ENCODE results near the gene IFT74. TPM values are rescaled to one million over a fixed set of nuclear protein-coding genes. Genes with fewer than 3 reads are reported as not detected.
A peak's percentile ranks its signal among the peaks of the same experiment; 100 is the strongest.

Gene IFT74
- total RNA-seq: 10 to 100 TPM; 10.9 to 11.2 TPM

- POLR2A ChIA-PET: interaction anchor here (0.6 to 2.8 kb wide), 3 partner anchors 9 to 63 kb away, joined by 3 to 20 read pairs (median 13); partner anchors contain the start of genes CAAP1 and PLAA
- Mint-ChIP-seq H3K4me3 (peak within 1 kb of the TSS; percentile 85), H3K36me3 (no peaks in the 10 kb centered on the region), H3K4me1 (ENCODE audit: low read depth) (peaks cover 26% of the 10 kb centered on the region), H3K27me3 (no peaks in the 10 kb centered on the region), H3K27ac (peak within 1 kb of the TSS; percentile 86), H3K9me3 (no peaks in the 10 kb centered on the region)
- peak; percentile 96 for DNase-seq
- CTCF ChIA-PET: no interaction called here
- intact Hi-C loops (cut with micrococcal nuclease): loop anchor here (1.0 kb wide), 3 partner anchors 9 to 617 kb away; partner anchors contain the start of genes C9orf72, CAAP1 and PLAA
Observed at GRCh38 chr9:26955921-26956859, at the start of gene IFT74. TSS of gene IFT74 (plus strand) at chr9:26956412. CDS start at chr9:26961968, 5,556 bp downstream.

GRCh38 chr9:26913138-26913668 is 43.0 kb upstream of the IFT74 start:
- CTCF ChIA-PET: interaction anchor here (0.6 kb wide), 1 partner anchor 44 kb away, joined by 5 read pairs; no protein-coding TSS in a partner anchor
- H3K27me3 Mint-ChIP-seq: no peaks in the 10 kb centered on the region

DNA sequence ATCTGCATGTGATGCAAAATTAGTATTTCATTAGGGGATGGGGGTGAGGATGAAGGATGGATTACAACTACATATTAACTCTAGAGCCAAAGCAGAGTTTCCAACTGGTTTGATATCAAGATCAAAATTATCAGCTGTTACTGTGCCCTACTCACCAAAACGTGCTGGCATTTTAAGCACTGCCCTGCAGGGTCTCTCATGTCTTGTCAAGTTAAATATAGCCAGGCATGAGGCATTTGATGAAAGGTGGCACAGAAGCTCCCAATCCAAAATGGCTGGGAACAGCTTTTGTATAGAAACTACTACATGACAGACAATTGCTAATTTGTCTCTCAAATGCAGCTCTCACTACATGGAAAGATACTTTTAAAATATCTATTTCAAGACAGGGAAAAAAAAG is 36.5 kb upstream of the IFT74 start:
- Mint-ChIP-seq H3K4me1 (ENCODE audit: low read depth) (no peaks in the 10 kb centered on the region), H3K9me3 (no peaks in the 10 kb centered on the region), H3K36me3 (peaks cover 61% of the 10 kb centered on the region), H3K27me3 (no peaks in the 10 kb centered on the region), H3K27ac (no peak overlapping the region), H3K4me3 (no peak overlapping the region)
- POLR2A ChIA-PET: no interaction called here
- intact Hi-C loops (cut with micrococcal nuclease): no loop called here
- CTCF ChIA-PET: no interaction called here
- no peak for DNase-seq

More at GRCh38 chr9:26913138-26913668, 43.0 kb upstream of the IFT74 start:
- Mint-ChIP-seq H3K36me3 (peaks cover 34% of the 10 kb centered on the region), H3K27ac (no peak overlapping the region), H3K9me3 (no peaks in the 10 kb centered on the region), H3K4me3 (no peak overlapping the region), H3K4me1 (ENCODE audit: low read depth) (no peaks in the 10 kb centered on the region)
- DNase-seq: no peak
- intact Hi-C loops (cut with micrococcal nuclease): no loop called here
- POLR2A ChIA-PET: no interaction called here

DNA sequence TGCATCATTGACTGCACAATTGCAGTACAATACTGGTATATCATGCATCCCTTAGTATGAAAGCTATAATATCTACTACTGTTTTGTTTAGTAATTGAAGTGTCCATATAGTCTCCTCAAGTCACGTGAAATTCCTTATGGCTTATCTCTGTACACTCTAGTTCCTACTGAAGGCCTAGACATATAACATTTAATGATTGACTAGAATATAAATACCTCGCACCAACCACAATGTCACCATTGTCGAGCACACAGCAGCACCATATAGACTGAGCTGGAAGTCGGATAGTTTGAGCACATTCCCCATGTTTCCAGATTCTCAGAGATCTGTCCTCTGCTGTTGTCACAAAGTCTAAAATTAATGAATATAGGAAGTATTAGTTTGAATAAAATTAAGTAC is 30.6 kb upstream of the IFT74 start:
- no peaks in the 10 kb centered on the region for H3K9me3 Mint-ChIP-seq
- ChIA-PET CTCF (no interaction called here), POLR2A (no interaction called here)
- H3K27me3 Mint-ChIP-seq: no peaks in the 10 kb centered on the region
- H3K4me3 Mint-ChIP-seq: no peak overlapping the region
- peaks cover 50% of the 10 kb centered on the region for H3K36me3 Mint-ChIP-seq
- H3K4me1 Mint-ChIP-seq (ENCODE audit: low read depth): no peaks in the 10 kb centered on the region
- H3K27ac Mint-ChIP-seq: no peak overlapping the region
- no peak for DNase-seq
- intact Hi-C loops (cut with micrococcal nuclease): no loop called here

DNA sequence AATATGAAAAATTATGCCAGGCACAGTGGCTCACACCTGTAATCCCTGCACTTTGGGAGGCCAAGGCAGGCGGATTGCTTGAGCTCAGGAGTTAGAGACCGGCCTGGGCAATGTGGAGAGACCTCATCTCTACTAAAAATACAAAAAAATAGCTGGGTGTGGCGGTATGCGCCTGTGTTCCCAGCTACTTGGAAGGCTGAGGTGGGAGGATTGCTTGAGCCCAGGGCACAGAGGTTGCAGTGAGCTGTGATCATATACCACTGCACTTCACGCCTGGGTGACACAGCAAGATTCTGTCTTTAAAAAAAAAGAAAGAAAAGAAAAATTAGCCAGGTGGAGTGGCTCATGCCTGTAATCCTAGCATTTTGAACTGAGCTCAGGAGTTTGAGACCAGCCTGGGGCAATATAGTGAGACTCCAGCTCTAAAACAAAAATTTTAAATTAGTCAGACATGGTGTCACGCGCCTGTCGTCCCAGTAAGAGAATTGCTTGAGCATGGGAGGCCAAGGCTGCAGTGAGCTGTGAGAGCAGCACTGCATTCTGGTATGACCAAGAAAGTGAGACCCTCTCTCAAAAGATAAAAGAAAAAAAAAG is 27.2 kb upstream of the IFT74 start:
- no peak for DNase-seq
- Mint-ChIP-seq H3K4me1 (ENCODE audit: low read depth) (no peaks in the 10 kb centered on the region), H3K4me3 (no peak overlapping the region), H3K9me3 (no peaks in the 10 kb centered on the region), H3K36me3 (peaks cover 35% of the 10 kb centered on the region), H3K27ac (no peak overlapping the region), H3K27me3 (no peaks in the 10 kb centered on the region)
- ChIA-PET POLR2A (interaction anchor here (0.6 to 1.4 kb wide), 2 partner anchors 18 to 1311 kb away, joined by 3 to 4 read pairs; partner anchors contain the start of gene PLAA), CTCF (no interaction called here)
- intact Hi-C loops (cut with micrococcal nuclease): no loop called here

DNA sequence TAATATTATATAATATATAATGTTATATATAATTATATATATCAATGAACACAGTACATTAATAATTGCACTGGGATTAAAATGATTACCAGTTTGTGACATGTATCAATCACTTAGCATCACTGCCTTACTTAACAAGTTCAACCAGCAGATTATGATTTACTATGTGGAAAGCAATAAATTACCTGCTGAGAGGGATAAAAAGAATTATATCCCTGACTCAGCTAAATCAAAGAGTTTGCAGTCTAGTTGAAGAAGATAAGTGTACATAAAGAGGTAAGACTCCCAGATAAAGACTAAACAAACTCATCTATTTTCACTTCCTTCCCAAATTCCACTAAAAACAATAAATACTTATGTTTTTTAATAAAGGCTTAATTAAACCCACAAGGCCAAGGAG is 20.4 kb upstream of the IFT74 start:
- Mint-ChIP-seq H3K36me3 (peaks cover 25% of the 10 kb centered on the region), H3K27ac (no peak overlapping the region), H3K27me3 (no peaks in the 10 kb centered on the region), H3K4me1 (ENCODE audit: low read depth) (peaks cover 35% of the 10 kb centered on the region), H3K9me3 (peaks cover 9% of the 10 kb centered on the region), H3K4me3 (no peak overlapping the region)
- ChIA-PET CTCF (no interaction called here), POLR2A (no interaction called here)
- no peak for DNase-seq
- intact Hi-C loops (cut with micrococcal nuclease): no loop called here

- CTCF ChIA-PET: no interaction called here
- Mint-ChIP-seq H3K27ac (no peak overlapping the region), H3K4me3 (no peak overlapping the region), H3K9me3 (peaks cover 9% of the 10 kb centered on the region), H3K36me3 (peaks cover 23% of the 10 kb centered on the region), H3K4me1 (ENCODE audit: low read depth) (peaks cover 48% of the 10 kb centered on the region), H3K27me3 (no peaks in the 10 kb centered on the region)
- intact Hi-C loops (cut with micrococcal nuclease): no loop called here
- POLR2A ChIA-PET: no interaction called here
- no peak for DNase-seq
Observed at GRCh38 chr9:26937816-26938371, 18.3 kb upstream of the IFT74 start.

- Mint-ChIP-seq H3K27me3 (no peaks in the 10 kb centered on the region), H3K9me3 (peaks cover 9% of the 10 kb centered on the region), H3K4me1 (ENCODE audit: low read depth) (peaks cover 68% of the 10 kb centered on the region), H3K27ac (no peak overlapping the region), H3K36me3 (peaks cover 32% of the 10 kb centered on the region), H3K4me3 (no peak overlapping the region)
- ChIA-PET CTCF (no interaction called here), POLR2A (no interaction called here)
- DNase-seq: no peak
- intact Hi-C loops (cut with micrococcal nuclease): no loop called here
Observed at GRCh38 chr9:26939955-26940711, 16.1 kb upstream of the IFT74 start.

DNA sequence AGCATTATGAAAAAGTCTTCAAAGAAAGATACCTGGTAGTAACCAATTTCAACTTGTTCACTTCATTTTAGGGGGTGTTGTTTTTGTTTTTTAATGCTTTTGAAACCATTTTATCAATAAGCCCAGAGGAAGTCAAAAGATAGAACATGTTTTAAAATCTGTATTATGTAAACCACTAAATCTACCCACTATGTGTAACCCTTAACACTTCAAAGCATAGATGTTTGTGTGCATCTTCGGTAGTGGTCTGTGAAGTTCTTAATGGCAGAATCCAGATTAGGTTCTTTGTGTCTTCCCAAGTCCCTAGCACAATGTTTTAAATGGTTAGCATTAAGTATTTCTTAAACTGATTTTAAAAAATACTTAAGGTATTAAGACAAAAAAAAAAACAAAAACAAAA is 15.4 kb upstream of the IFT74 start:
- H3K27me3 Mint-ChIP-seq: no peaks in the 10 kb centered on the region
- H3K36me3 Mint-ChIP-seq: peaks cover 32% of the 10 kb centered on the region
- intact Hi-C loops (cut with micrococcal nuclease): no loop called here
- H3K4me3 Mint-ChIP-seq: no peak overlapping the region
- H3K9me3 Mint-ChIP-seq: peaks cover 9% of the 10 kb centered on the region
- no peak for DNase-seq
- no peak overlapping the region for H3K27ac Mint-ChIP-seq
- ChIA-PET CTCF (no interaction called here), POLR2A (no interaction called here)
- peaks cover 74% of the 10 kb centered on the region for H3K4me1 Mint-ChIP-seq (ENCODE audit: low read depth)

DNA sequence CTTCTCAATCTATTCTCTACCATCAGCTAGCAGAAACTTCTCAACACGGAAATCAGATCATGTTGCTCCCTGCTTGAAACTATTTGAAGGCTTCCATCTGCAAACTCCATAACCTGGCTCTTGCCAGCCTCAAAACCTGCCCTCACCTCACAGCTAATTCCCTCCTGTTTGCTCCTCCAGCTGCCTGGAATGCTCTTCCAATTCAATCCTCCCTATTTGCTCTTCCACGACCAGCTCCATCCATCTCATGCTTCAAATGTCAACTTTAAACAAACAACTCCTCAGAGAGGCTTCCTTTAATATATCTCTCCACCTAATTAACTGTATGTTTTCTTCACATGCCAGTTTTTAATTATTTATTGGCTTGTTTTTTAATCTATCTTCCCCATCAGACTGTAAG is 10.6 kb upstream of the IFT74 start:
- intact Hi-C loops (cut with micrococcal nuclease): no loop called here
- POLR2A ChIA-PET: no interaction called here
- CTCF ChIA-PET: interaction anchor here (1.2 kb wide), 1 partner anchor 54 kb away, joined by 5 read pairs; no protein-coding TSS in a partner anchor

More for the DNA sequence above, 10.6 kb upstream of the IFT74 start:
- Mint-ChIP-seq H3K36me3 (peaks cover 17% of the 10 kb centered on the region), H3K27me3 (peaks cover 5% of the 10 kb centered on the region), H3K9me3 (no peaks in the 10 kb centered on the region), H3K4me1 (ENCODE audit: low read depth) (peaks cover 59% of the 10 kb centered on the region), H3K4me3 (peak overlapping the region; percentile 90), H3K27ac (peak overlapping the region; percentile 26)
- DNase-seq: no peak

Measured in activated CD4-positive, alpha-beta memory T cell treated with anti-CD3 and anti-CD28 coated beads for 36 hours (primary cell).